Upper lobe of left lung (tissue), 6 donors: ENCODE measurements around the gene SC5D. TPM values are rescaled to one million over a fixed set of nuclear protein-coding genes. Genes with fewer than 3 reads are reported as not detected.

Source experiments
- ATAC-seq, 2 donors: fragments of 200-7000 bp; cut with Tn5 transposase; one replicate each; pipeline ENCODE4 v1.9.1; 2022; ENCODE audit warnings: mild to moderate bottlenecking in 2 of 2, moderate library complexity in 2 of 2; ENCODE audit not compliant: low FRiP score in 2 of 2
- DNase-seq, 2 donors: peaks; one replicate each; pipeline ENCODE4 v3.0.0-alpha.2; 2019 to 2020
- H3K27ac ChIP-seq, 4 donors: fragments of 200-600 bp; sonication (generic); one replicate each; pipeline ENCODE4 v1.5.1; 2016 to 2019
- H3K27me3 ChIP-seq, 4 donors: fragments of 200-600 bp; sonication (generic); one replicate each; pipeline ENCODE4 v1.5.1; 2017 to 2019
- H3K36me3 ChIP-seq, 4 donors: fragments of 200-600 bp; sonication (generic); one replicate each; pipeline ENCODE4 v1.5.1; 2016 to 2019
- H3K4me1 ChIP-seq, 4 donors: fragments of 200-600 bp; sonication (generic); one replicate each; pipeline ENCODE4 v1.5.1; 2018 to 2019
- H3K4me3 ChIP-seq, 4 donors: fragments of 200-600 bp; sonication (generic); one replicate each; pipeline ENCODE4 v1.5.1; 2017 to 2019; ENCODE audit warnings: mild to moderate bottlenecking in 2 of 4, moderate library complexity in 1 of 4
- H3K9me3 ChIP-seq, 4 donors: fragments of 200-600 bp; sonication (generic); one replicate each; pipeline ENCODE4 v1.5.1; 2018 to 2019
- EP300 ChIP-seq, 4 donors: sonication (generic); formaldehyde crosslinking; IDR thresholded peaks; one replicate each; pipeline ENCODE4 v1.5.1; 2017; ENCODE audit warnings: antibody characterized with exemption in 4 of 4, control low read depth in 2 of 4
- POLR2A ChIP-seq, 4 donors: fragments of 450-650 bp; IDR thresholded peaks; one replicate each; pipeline ENCODE4 v1.5.1; 2016 to 2017; ENCODE audit warnings: antibody characterized with exemption in 4 of 4, mild to moderate bottlenecking in 2 of 4
- POLR2AphosphoS5 ChIP-seq, 2 donors: sonication (generic); formaldehyde crosslinking; IDR thresholded peaks; one replicate each; pipeline ENCODE4 v1.5.1; 2017; ENCODE audit warnings: antibody characterized with exemption in 2 of 2
- WGBS, 2 donors: methylation state at CpG; one replicate each; pipeline ENCODE4 v1.1.5; 2017 to 2018; 5-methylcytosine and 5-hydroxymethylcytosine counted together
- total RNA-seq, 6 donors: library from RNA; depleted of rRNA in 4 of 6; stranded (reverse); fragments of >200 nt in 4 of 6; gene quantifications; one replicate each; pipeline versions ENCODE4 v1.1.0 to v1.2.1, GENCODE V29; 2016 to 2021
- TF ChIP-seq, protein P1 (sequence below), 6 experiments: fragments of 450-650 bp in 4 of 6; fragments of 200-600 bp in 2 of 6; sonication (generic) in 2 of 6; IDR thresholded peaks; one replicate each; pipeline ENCODE4 v1.5.1; 2016 to 2019; ENCODE audit warnings: antibody characterized with exemption in 6 of 6
- donor health status: DM: no; HTN: no; CAD: no; lungs with moderate emphysema.
- donor health status: DM: no; HTN: yes; CAD: no; lungs with severe emphysema.

Gene SC5D
- total RNA-seq, 6 donors from 2014 or later = 9.4 to 79.9 (median 48.8) TPM

DNA sequence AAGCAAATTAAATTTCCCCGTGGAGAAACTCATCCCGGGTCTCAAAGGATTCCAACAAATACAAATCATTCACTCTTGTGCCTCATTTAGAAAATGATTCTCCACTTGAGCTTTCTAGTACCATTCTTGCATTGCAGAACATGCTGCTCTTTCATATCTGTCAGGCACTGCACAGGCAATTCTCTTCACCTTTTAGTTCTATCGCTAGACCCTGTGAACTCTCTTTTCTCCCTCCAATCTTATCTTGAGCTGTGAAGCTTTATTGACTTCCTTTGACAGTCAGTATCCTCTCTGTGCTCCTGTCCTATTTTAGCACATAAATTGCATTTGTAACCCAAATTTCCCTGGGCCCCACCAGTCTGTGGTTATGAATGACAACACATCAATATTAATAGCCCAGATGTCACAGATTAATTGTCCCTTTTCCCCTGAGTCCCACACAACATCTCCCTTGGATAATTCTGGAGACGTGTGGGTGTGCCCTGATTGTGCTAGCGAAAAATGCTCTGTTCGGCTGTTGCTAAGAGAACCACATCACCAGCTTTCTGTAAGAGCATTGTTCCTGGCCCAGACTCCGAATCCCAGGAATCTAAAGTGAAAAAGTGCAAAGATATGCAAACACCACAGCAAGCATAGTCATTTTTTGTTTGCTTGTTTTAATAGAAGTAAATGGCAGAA lies 22.4 kb upstream of the SC5D start:
- no peaks in the 10 kb centered on the region for H3K9me3 ChIP-seq

DNA sequence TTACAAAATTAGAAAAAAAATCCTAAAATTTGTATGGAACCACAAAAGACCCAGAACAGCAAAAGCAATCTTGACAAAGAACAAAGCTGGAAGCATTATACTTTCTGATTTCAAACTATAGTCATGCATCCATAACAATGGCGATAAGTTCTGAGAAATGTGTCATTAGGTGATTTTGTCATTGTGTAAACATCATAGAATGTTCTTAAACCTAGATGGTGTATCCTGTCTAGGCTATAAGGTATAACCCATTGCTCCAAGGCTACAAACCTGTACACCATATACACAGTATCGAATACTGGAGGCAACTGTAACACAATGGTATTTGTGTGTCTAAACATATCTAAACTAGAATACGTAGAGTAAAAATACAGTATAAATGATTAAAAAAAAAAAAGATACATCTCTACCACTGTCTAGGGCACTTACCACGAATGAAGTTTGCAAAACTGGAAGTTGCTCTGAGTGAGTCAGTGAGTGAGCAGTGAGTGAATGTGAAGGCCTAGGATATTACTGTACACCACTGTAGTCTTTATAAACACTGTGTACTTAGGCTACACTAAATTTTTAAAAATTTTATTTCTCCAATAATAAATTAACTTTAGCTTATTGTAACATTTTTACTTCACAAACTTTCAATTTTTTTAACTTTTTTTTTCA lies 18.1 kb upstream of the SC5D start:
- no peak for ATAC-seq
- no peaks in the 10 kb centered on the region for H3K9me3 ChIP-seq
- WGBS, 2 donors = 80 to 82% methylated on average over 4 of the region's 4 CpGs

More for the DNA sequence above, 22.4 kb upstream of the SC5D start:
- no peak overlapping the region for H3K27ac ChIP-seq
- TF ChIP-seq, protein P1, sequence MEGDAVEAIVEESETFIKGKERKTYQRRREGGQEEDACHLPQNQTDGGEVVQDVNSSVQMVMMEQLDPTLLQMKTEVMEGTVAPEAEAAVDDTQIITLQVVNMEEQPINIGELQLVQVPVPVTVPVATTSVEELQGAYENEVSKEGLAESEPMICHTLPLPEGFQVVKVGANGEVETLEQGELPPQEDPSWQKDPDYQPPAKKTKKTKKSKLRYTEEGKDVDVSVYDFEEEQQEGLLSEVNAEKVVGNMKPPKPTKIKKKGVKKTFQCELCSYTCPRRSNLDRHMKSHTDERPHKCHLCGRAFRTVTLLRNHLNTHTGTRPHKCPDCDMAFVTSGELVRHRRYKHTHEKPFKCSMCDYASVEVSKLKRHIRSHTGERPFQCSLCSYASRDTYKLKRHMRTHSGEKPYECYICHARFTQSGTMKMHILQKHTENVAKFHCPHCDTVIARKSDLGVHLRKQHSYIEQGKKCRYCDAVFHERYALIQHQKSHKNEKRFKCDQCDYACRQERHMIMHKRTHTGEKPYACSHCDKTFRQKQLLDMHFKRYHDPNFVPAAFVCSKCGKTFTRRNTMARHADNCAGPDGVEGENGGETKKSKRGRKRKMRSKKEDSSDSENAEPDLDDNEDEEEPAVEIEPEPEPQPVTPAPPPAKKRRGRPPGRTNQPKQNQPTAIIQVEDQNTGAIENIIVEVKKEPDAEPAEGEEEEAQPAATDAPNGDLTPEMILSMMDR (IDR thresholded peaks at IDR 0.05) = no peak
- no peak for TF ChIP-seq POLR2AphosphoS5 (IDR thresholded peaks at IDR 0.05)
- no peak for TF ChIP-seq EP300 (IDR thresholded peaks at IDR 0.05)
- no peak for TF ChIP-seq POLR2A (IDR thresholded peaks at IDR 0.05)
- ATAC-seq (no peak), DNase-seq (no peak)
- H3K36me3 ChIP-seq = no peaks in the 10 kb centered on the region
- H3K27me3 ChIP-seq = no peaks in the 10 kb centered on the region
- H3K4me3 ChIP-seq = no peak overlapping the region
- no peaks in the 10 kb centered on the region for H3K4me1 ChIP-seq
- 59 to 60% methylated on average over 7 of the region's 7 CpGs for WGBS, 2 donors

DNA sequence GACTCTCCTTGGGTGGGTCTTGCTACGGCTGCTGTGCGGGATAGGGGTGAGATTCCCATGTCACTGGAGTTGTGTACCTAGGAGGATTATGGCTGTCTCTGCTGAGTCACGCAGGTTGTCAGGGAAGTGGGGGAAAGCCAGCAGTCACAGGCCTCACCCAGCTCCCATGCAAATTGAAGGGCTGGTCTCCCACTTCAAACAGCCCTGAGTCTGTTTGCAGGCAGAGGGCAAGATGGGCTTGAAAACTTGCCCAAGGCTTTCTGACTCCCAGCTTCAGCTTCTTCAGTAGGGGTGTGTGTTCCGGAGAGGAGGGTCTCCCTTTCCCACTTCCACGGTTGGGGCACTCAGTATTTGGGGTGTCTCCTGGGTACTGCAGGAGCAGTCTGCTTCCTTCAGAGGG lies 10.9 kb upstream of the SC5D start:
- H3K36me3 ChIP-seq = no peaks in the 10 kb centered on the region
- peaks cover 0 to 9% (median 0%) of the 10 kb centered on the region in 4 donors for H3K9me3 ChIP-seq
- WGBS, 2 donors = 90 to 97% methylated on average over 5 of the region's 5 CpGs
- DNase-seq (no peak), ATAC-seq (no peak)
- H3K27ac ChIP-seq = no peak overlapping the region
- no peaks in the 10 kb centered on the region for H3K4me1 ChIP-seq
- TF ChIP-seq POLR2AphosphoS5 (IDR thresholded peaks at IDR 0.05) (no peak), EP300 (IDR thresholded peaks at IDR 0.05) (no peak), POLR2A (IDR thresholded peaks at IDR 0.05) (no peak)
- TF ChIP-seq, protein P1 (IDR thresholded peaks at IDR 0.05) = no peak
- H3K4me3 ChIP-seq = no peak overlapping the region
- no peaks in the 10 kb centered on the region for H3K27me3 ChIP-seq

More for the DNA sequence above, 18.1 kb upstream of the SC5D start:
- Histone ChIP-seq H3K27ac (no peak overlapping the region), H3K36me3 (no peaks in the 10 kb centered on the region), H3K4me3 (no peak overlapping the region), H3K4me1 (no peaks in the 10 kb centered on the region), H3K27me3 (no peaks in the 10 kb centered on the region)
- no peak for DNase-seq
- TF ChIP-seq, protein P1 (IDR thresholded peaks at IDR 0.05) = no peak
- no peak for TF ChIP-seq POLR2AphosphoS5 (IDR thresholded peaks at IDR 0.05)
- no peak for TF ChIP-seq POLR2A (IDR thresholded peaks at IDR 0.05)
- no peak for TF ChIP-seq EP300 (IDR thresholded peaks at IDR 0.05)

DNA sequence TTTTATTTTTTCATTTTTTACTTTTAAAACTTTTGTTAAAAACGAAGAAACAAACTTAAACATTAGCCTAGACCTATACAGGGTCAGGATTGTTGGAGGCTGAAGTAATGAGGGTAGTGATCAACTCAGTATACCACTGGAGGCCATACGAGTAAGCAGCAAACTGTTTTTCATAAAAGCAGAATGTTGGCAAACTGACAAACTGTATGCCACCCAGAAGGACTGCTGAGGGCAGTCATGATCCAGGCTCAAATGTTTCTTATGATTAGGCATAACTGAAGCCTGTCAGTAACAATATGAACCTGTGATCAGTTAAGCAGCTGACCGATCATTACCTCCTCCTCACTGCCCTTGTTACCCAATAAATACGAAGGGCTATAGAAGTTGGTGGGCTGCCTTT lies 10.2 kb upstream of the SC5D start:
- Histone ChIP-seq H3K27me3 (no peaks in the 10 kb centered on the region), H3K27ac (no peak overlapping the region), H3K9me3 (peaks cover 0 to 9% (median 0%) of the 10 kb centered on the region in 4 donors), H3K36me3 (no peaks in the 10 kb centered on the region), H3K4me3 (no peak overlapping the region), H3K4me1 (no peaks in the 10 kb centered on the region)
- no peak for ATAC-seq
- 56 to 81% methylated on average over 4 of the region's 4 CpGs for WGBS, 2 donors
- no peak for DNase-seq
- TF ChIP-seq POLR2AphosphoS5 (IDR thresholded peaks at IDR 0.05) (no peak), EP300 (IDR thresholded peaks at IDR 0.05) (no peak), POLR2A (IDR thresholded peaks at IDR 0.05) (no peak)
- TF ChIP-seq, protein P1 (IDR thresholded peaks at IDR 0.05) = no peak
